Adrenal gland (tissue), 5 donors: Measurements from ENCODE around the gene PCED1B.

ENCODE experiments used
- POLR2A ChIP-seq, 2 donors: fragments of 450-650 bp; IDR thresholded peaks; one replicate each; pipeline ENCODE4 v1.6.1; 2017; ENCODE audit warnings: antibody characterized with exemption in 2 of 2, mild to moderate bottlenecking in 2 of 2, moderate library complexity in 1 of 2
- TF ChIP-seq, protein P1 (sequence below), 6 experiments: fragments of 450-650 bp in 4 of 6; fragments of 200-600 bp in 2 of 6; sonication (generic) in 1 of 6; IDR thresholded peaks; 1 replicate in 5 of 6; 2 replicates in 1 of 6; pipeline versions ENCODE4 v1.5.1 to v1.8.0; 2016 to 2021; ENCODE audit warnings: antibody characterized with exemption in 6 of 6, mild to moderate bottlenecking in 2 of 6, moderate library complexity in 1 of 6
- donor health status: DM: no; HTN: no; CAD: no.

DNA sequence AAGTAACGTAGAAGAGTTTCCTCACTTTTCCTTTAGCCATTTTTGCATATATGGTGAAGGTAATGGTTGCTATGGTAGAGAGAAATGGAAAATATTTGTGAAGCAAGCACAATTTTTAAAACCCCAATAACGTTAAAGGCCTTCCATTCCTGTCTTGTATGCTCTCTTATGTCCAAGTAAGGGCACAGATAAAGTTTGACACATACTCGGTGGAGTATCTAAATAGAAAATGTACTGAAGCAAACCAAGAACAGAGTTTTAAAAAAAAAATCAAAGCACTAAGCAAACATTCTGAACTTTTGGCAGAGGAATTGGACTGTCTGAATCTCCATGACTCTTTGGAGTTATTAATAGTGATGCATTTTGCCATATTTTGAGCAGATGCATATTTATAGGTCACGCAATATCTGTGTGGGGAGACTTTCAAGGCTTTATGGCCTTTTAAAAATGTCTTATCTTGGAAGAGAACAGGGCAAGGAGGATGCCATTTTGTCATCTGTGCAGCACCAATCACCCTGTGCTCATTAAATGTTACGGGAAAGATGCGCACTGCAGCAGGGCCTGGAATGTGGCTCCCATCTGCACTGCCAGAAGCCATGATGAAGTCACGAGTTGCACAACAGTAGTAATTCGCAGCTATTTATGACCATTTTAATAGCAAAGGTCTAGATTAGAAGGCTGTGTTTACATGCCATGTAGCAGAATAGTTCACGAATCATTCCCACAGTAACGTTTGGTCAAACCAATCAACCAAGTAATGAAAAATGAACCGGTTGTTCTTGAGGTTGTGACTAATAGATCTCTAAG lies 23.6 kb downstream of the PCED1B start:
- TF ChIP-seq, protein P1, sequence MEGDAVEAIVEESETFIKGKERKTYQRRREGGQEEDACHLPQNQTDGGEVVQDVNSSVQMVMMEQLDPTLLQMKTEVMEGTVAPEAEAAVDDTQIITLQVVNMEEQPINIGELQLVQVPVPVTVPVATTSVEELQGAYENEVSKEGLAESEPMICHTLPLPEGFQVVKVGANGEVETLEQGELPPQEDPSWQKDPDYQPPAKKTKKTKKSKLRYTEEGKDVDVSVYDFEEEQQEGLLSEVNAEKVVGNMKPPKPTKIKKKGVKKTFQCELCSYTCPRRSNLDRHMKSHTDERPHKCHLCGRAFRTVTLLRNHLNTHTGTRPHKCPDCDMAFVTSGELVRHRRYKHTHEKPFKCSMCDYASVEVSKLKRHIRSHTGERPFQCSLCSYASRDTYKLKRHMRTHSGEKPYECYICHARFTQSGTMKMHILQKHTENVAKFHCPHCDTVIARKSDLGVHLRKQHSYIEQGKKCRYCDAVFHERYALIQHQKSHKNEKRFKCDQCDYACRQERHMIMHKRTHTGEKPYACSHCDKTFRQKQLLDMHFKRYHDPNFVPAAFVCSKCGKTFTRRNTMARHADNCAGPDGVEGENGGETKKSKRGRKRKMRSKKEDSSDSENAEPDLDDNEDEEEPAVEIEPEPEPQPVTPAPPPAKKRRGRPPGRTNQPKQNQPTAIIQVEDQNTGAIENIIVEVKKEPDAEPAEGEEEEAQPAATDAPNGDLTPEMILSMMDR (IDR thresholded peaks at IDR 0.05), result no peak
- no peak for TF ChIP-seq POLR2A (IDR thresholded peaks at IDR 0.05)
